K562 (cell line): ENCODE data around the gene SART1. TPM values are rescaled to one million over a fixed set of nuclear protein-coding genes. Genes with fewer than 3 reads are reported as not detected.

Source experiments
- AFF4 ChIP-seq: sonication (generic); formaldehyde crosslinking; IDR thresholded peaks from 2 replicates; pipeline ENCODE4 v1.8.0; 2023; ENCODE audit warnings: mild to moderate bottlenecking, missing genetic modification reagents
- ATF7 ChIP-seq: fragments of 450-650 bp; IDR thresholded peaks from 2 replicates; pipeline ENCODE4 v1.7.1; 2014; ENCODE audit warnings: mild to moderate bottlenecking, moderate library complexity
- CC2D1A ChIP-seq: fragments of 450-650 bp; IDR thresholded peaks from 2 replicates; pipeline ENCODE4 v1.6.1; 2017; ENCODE audit warnings: mild to moderate bottlenecking
- CREM ChIP-seq: IDR thresholded peaks from 2 replicates; pipeline ENCODE4 v1.6.1; 2014; ENCODE audit warnings: antibody characterized with exemption, low read depth
- ESRRA ChIP-seq: fragments of 450-650 bp; IDR thresholded peaks from 2 replicates; pipeline ENCODE4 v1.6.1; 2014; ENCODE audit warnings: low read depth, mild to moderate bottlenecking, moderate library complexity, borderline replicate concordance
- FOXA1 ChIP-seq: fragments of 450-650 bp; IDR thresholded peaks from 2 replicates; pipeline ENCODE4 v1.6.1; 2016; ENCODE audit warnings: mild to moderate bottlenecking, borderline replicate concordance
- FOXK2 ChIP-seq, 2 experiments: fragments of 450-650 bp; IDR thresholded peaks in 1 of 2; conservative IDR thresholded peaks in 1 of 2; 2 replicates each; pipeline ENCODE4 v1.6.1; 2016; ENCODE audit warnings: low read depth in 2 of 2, mild to moderate bottlenecking in 1 of 2
- GABPB1 ChIP-seq: sonication (generic); formaldehyde crosslinking; IDR thresholded peaks from 2 replicates; pipeline ENCODE4 v1.8.0; 2022; ENCODE audit warnings: mild to moderate bottlenecking, missing genetic modification reagents
- IRF9 ChIP-seq: fragments of 450-650 bp; IDR thresholded peaks from 2 replicates; pipeline ENCODE4 v1.6.1; 2016; ENCODE audit warnings: missing biosample characterization, missing genetic modification characterization
- MAFF ChIP-seq: IDR thresholded peaks from 2 replicates; pipeline ENCODE4 v1.6.1; 2012; ENCODE audit warnings: low read length, improper control_type of control experiment
- NBN ChIP-seq: fragments of 450-650 bp; IDR thresholded peaks from 2 replicates; pipeline ENCODE4 v1.6.1; 2016; ENCODE audit warnings: low read depth, mild to moderate bottlenecking
- YY1 ChIP-seq, 3 experiments: IDR thresholded peaks; 2 replicates each; pipeline ENCODE4 v1.6.1; 2011; ENCODE audit warnings: low read length in 2 of 3, mild to moderate bottlenecking in 2 of 3, moderate library complexity in 2 of 3, borderline replicate concordance in 1 of 3, control low read depth in 1 of 3, low read depth in 1 of 3; ENCODE audit not compliant: insufficient read depth in 3 of 3, insufficient replicate concordance in 2 of 3, control insufficient read depth in 1 of 3, insufficient read length in 1 of 3; ENCODE audit errors: extremely low read depth in 1 of 3
- polyA plus RNA-seq, 8 experiments: library from polyadenylated mRNA; depleted of rRNA in 4 of 8; stranded (reverse) in 5 of 8; unstranded in 3 of 8; fragments of >200 nt; fragmentation: Nextera tagmentation in 2 of 8; fragmentation: Illumina TruSeq in 1 of 8; extraction: Ambion mirVana in 2 of 8; extraction: Trizol in 1 of 8; gene quantifications; 2 replicates each; pipeline versions ENCODE4 v1.2.1 to v1.2.3, GENCODE V29; 2011 to 2014; ENCODE audit warnings: inconsistent platforms in 1 of 8, missing spikeins in 1 of 8
- total RNA-seq, 7 experiments: library from RNA; depleted of rRNA in 6 of 7; stranded (reverse); fragments of >200 nt in 6 of 7; fragmentation: Illumina TruSeq in 2 of 7; extraction: Trizol in 2 of 7; gene quantifications; 2 replicates each; pipeline versions ENCODE4 v1.2.1 to v1.2.3, GENCODE V29; 2011 to 2021; ENCODE audit warnings: low replicate concordance in 1 of 7
- TF ChIP-seq, protein P1 (sequence below): sonication (generic); formaldehyde crosslinking; IDR thresholded peaks from 2 replicates; pipeline ENCODE4 v1.8.0; 2023; ENCODE audit warnings: mild to moderate bottlenecking, missing genetic modification reagents
- TF ChIP-seq, protein P2 (sequence below): fragments of 200-800 bp; sonication (Bioruptor generic); IDR thresholded peaks from 2 replicates; pipeline ENCODE4 v1.6.1; 2016; ENCODE audit warnings: missing genetic modification characterization, missing compliant biosample characterization

The SART1 gene
- total and polyA plus RNA-seq, 9 of the 15 experiments (the other 6 are each of a cell fraction or from before 2014, with no cell fraction given), result 4.8 to 84.1 (median 31.7) TPM

DNA sequence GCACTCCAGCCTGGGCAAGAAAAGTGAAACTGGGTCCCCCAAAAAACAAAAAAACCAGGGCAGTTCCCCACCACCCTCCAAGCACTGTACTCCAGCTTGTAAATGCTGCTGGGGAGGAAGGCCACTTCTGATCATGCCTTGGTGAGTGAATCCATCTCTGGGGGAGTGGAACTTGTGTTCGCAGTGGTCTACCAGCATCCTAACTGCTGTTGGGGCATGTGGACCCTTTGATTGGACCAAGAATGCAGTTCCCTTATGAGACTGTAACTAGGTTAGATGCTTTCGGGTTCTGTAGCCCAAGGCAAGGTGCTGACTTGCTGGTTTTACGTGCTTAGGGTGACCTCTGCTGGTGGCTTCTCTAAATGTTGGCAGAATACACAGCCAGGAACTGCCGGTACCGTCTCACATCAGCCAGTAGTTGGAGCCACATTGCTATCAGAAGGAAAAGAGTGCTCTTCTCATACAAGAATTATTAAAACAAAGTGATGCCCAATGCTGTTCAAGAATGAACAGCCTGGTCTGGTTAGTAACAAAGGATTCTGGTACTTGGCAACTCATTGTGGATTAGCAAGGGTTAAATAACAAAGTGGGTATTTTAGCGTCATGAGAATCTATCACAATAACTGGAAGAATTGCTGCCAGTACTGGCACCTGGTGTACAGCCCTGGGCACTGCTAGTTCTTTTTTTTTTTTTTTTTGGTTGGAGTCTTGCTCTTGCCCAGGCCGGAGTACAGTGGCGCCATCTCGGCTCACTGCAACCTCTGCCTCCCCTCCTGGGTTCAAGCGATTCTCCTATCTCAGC lies 27.5 kb downstream of the SART1 start (continued):
- TF ChIP-seq AFF4 (CRISPR knock-in tag) (0 out of 2 replicates have a peak, but pooled peaks have one; percentile 41), NBN (0 out of 2 replicates have a peak, but pooled peaks have one; percentile 45), MAFF (peak; percentile 25), ATF7 (peak; percentile 53; the same call in 1 of the 2 replicates), ESRRA (0 out of 2 replicates have a peak, but pooled peaks have one; percentile 37), FOXA1 (no peak), YY1 (IDR thresholded peaks at IDR 0.05; ENCODE audit: borderline replicate concordance in 1 of 3, control insufficient read depth in 1 of 3, extremely low read depth in 1 of 3, insufficient read depth in 3 of 3, insufficient read length in 1 of 3, insufficient replicate concordance in 2 of 3, low read depth in 1 of 3, low read length in 2 of 3) (peak in 1 of 3 experiments; percentile 18), GABPB1 (CRISPR knock-in tag) (peak; percentile 55; the same call in 1 of the 2 replicates), CREM (peak; percentile 32; the same call in 1 of the 2 replicates), CC2D1A (peak; percentile 94), IRF9 (0 out of 2 replicates have a peak, but pooled peaks have one; percentile 19), FOXK2 (conservative IDR thresholded peaks at IDR 0.05 in 1 of 2, IDR thresholded peaks at IDR 0.05 in 1 of 2; ENCODE audit: low read depth in 2 of 2) (0 out of 4 replicates have a peak, but pooled peaks of 1 of the 2 experiments have one; percentile 26)
- TF ChIP-seq, protein P1, sequence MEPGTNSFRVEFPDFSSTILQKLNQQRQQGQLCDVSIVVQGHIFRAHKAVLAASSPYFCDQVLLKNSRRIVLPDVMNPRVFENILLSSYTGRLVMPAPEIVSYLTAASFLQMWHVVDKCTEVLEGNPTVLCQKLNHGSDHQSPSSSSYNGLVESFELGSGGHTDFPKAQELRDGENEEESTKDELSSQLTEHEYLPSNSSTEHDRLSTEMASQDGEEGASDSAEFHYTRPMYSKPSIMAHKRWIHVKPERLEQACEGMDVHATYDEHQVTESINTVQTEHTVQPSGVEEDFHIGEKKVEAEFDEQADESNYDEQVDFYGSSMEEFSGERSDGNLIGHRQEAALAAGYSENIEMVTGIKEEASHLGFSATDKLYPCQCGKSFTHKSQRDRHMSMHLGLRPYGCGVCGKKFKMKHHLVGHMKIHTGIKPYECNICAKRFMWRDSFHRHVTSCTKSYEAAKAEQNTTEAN (CRISPR knock-in tag), result peak; percentile 7; the same call in 1 of the 2 replicates
- TF ChIP-seq, protein P2, sequence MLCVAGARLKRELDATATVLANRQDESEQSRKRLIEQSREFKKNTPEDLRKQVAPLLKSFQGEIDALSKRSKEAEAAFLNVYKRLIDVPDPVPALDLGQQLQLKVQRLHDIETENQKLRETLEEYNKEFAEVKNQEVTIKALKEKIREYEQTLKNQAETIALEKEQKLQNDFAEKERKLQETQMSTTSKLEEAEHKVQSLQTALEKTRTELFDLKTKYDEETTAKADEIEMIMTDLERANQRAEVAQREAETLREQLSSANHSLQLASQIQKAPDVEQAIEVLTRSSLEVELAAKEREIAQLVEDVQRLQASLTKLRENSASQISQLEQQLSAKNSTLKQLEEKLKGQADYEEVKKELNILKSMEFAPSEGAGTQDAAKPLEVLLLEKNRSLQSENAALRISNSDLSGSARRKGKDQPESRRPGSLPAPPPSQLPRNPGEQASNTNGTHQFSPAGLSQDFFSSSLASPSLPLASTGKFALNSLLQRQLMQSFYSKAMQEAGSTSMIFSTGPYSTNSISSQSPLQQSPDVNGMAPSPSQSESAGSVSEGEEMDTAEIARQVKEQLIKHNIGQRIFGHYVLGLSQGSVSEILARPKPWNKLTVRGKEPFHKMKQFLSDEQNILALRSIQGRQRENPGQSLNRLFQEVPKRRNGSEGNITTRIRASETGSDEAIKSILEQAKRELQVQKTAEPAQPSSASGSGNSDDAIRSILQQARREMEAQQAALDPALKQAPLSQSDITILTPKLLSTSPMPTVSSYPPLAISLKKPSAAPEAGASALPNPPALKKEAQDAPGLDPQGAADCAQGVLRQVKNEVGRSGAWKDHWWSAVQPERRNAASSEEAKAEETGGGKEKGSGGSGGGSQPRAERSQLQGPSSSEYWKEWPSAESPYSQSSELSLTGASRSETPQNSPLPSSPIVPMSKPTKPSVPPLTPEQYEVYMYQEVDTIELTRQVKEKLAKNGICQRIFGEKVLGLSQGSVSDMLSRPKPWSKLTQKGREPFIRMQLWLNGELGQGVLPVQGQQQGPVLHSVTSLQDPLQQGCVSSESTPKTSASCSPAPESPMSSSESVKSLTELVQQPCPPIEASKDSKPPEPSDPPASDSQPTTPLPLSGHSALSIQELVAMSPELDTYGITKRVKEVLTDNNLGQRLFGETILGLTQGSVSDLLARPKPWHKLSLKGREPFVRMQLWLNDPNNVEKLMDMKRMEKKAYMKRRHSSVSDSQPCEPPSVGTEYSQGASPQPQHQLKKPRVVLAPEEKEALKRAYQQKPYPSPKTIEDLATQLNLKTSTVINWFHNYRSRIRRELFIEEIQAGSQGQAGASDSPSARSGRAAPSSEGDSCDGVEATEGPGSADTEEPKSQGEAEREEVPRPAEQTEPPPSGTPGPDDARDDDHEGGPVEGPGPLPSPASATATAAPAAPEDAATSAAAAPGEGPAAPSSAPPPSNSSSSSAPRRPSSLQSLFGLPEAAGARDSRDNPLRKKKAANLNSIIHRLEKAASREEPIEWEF (CRISPR knock-in tag), result no peak
